Uterus (tissue), 2 donors: Measurements from ENCODE around the gene BBS9.

Experiments used
- CTCF ChIP-seq, 4 experiments: fragments of 200-600 bp in 2 of 4; fragments of 450-650 bp in 2 of 4; sonication (generic) in 2 of 4; IDR thresholded peaks; one replicate each; pipeline ENCODE4 v1.5.1; 2016 to 2019; ENCODE audit warnings: antibody characterized with exemption in 4 of 4, mild to moderate bottlenecking in 2 of 4, moderate library complexity in 1 of 4
- POLR2A ChIP-seq, 2 donors: fragments of 450-650 bp; IDR thresholded peaks; one replicate each; pipeline ENCODE4 v1.6.1; 2016; ENCODE audit warnings: antibody characterized with exemption in 2 of 2, mild to moderate bottlenecking in 1 of 2, moderate library complexity in 1 of 2

GRCh38 chr7:33336820-33337219, 207.5 kb downstream of the BBS9 start:
- TF ChIP-seq CTCF (IDR thresholded peaks at IDR 0.05), result no peak
- TF ChIP-seq POLR2A (IDR thresholded peaks at IDR 0.05), result no peak
